MM.1S (cell line): ENCODE results near the gene STX7.

Source experiments
- DNase-seq: peaks from one replicate; pipeline ENCODE4 v3.0.0-alpha.2; 2015
- H2AFZ ChIP-seq: fragments of 300-600 bp; sonication (generic); 2 replicates; pipeline ENCODE4 v1.6.0; 2016; ENCODE audit warnings: antibody characterized with exemption, low read length
- H3F3A ChIP-seq: fragments of 300-600 bp; sonication (generic); 2 replicates; pipeline ENCODE4 v1.6.1; 2016; ENCODE audit warnings: mild to moderate bottlenecking, antibody characterized with exemption, low read length, moderate library complexity, mixed read lengths; ENCODE audit not compliant: insufficient read depth
- H3K27ac ChIP-seq: fragments of 300-600 bp; sonication (generic); 2 replicates; pipeline ENCODE4 v1.5.1; 2016; ENCODE audit warnings: mild to moderate bottlenecking, low read length
- H3K27me3 ChIP-seq: fragments of 300-600 bp; sonication (generic); replicated peaks from 2 replicates; pipeline ENCODE4 v1.6.0; 2016; ENCODE audit warnings: low read length; ENCODE audit not compliant: insufficient read depth
- H3K36me3 ChIP-seq: fragments of 300-600 bp; sonication (generic); replicated peaks from 2 replicates; pipeline ENCODE4 v1.6.1; 2016; ENCODE audit warnings: mild to moderate bottlenecking, low read length, mixed read lengths; ENCODE audit not compliant: insufficient read depth
- H3K4me1 ChIP-seq: fragments of 300-600 bp; sonication (generic); 2 replicates; pipeline ENCODE4 v1.6.1; 2016; ENCODE audit warnings: low read length, mixed read lengths
- H3K4me2 ChIP-seq: fragments of 300-600 bp; sonication (generic); 2 replicates; pipeline ENCODE4 v1.6.0; 2016; ENCODE audit warnings: low read depth, low read length
- H3K4me3 ChIP-seq: fragments of 300-600 bp; sonication (generic); 2 replicates; pipeline ENCODE4 v1.5.1; 2016; ENCODE audit warnings: low read length, mixed read lengths
- H3K79me2 ChIP-seq: fragments of 300-600 bp; sonication (generic); 2 replicates; pipeline ENCODE4 v1.6.1; 2016; ENCODE audit warnings: mixed run types, low read length, mixed read lengths
- H3K9ac ChIP-seq: fragments of 300-600 bp; sonication (generic); 2 replicates; pipeline ENCODE4 v1.6.1; 2016; ENCODE audit warnings: low read length, mixed read lengths
- H3K9me2 ChIP-seq: fragments of 300-600 bp; sonication (generic); replicated peaks from 2 replicates; pipeline ENCODE4 v1.6.1; 2016; ENCODE audit warnings: mild to moderate bottlenecking, low read length, mixed read lengths; ENCODE audit not compliant: insufficient read depth
- H3K9me3 ChIP-seq: fragments of 300-600 bp; sonication (generic); replicated peaks from 2 replicates; pipeline ENCODE4 v1.6.1; 2016; ENCODE audit warnings: mild to moderate bottlenecking, low read length, mixed read lengths; ENCODE audit not compliant: insufficient read depth
- H4K20me1 ChIP-seq: fragments of 300-600 bp; sonication (generic); 2 replicates; pipeline ENCODE4 v1.6.1; 2016; ENCODE audit warnings: mild to moderate bottlenecking, low read length, moderate library complexity, mixed read lengths; ENCODE audit not compliant: insufficient read depth
- EZH2 ChIP-seq: fragments of 300-600 bp; sonication (generic); optimal IDR thresholded peaks from 2 replicates; pipeline ENCODE3; 2017; ENCODE audit warnings: low read depth, mild to moderate bottlenecking, antibody characterized with exemption, low read length, mixed read lengths
- EZH2phosphoT487 ChIP-seq: fragments of 300-600 bp; sonication (generic); IDR thresholded peaks from 2 replicates; pipeline ENCODE4 v1.6.1; 2018; ENCODE audit warnings: antibody characterized with exemption, low read length
- TF ChIP-seq, protein P1 (sequence below): fragments of 300-600 bp; sonication (generic); IDR thresholded peaks from 2 replicates; pipeline ENCODE4 v1.5.1; 2016; ENCODE audit warnings: antibody characterized with exemption, low read length, mixed read lengths

The STX7 gene

DNA sequence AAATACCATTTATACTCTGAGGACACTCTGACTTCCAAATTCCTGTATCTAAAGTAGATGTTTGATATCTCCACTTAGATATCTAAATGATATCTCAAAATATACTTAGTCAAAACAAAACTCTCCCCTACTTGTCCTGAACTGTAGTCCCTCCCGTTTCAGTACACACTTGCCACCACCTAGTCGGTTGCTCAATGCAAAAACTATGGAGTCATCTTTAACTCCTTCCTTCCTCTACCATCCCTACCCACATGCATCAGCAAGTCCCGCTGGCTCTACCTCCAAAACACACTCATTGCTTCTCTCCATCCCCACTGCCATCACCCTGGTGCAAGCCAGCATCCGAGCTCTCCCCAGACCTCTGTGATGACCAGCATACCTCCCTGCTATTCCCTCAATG lies 13.2 kb downstream of the STX7 start:
- Histone ChIP-seq H2AFZ (no peak overlapping the region), H3K9me3 (no peaks in the 10 kb centered on the region), H3K27ac (no peak overlapping the region), H3K4me2 (no peak overlapping the region), H3K9ac (no peak overlapping the region), H4K20me1 (peaks cover 5% of the 10 kb centered on the region; the same call in 1 of the 2 replicates), H3K36me3 (0 out of 2 replicates have a peak, but pooled peaks cover 3% of the 10 kb centered on the region), H3K4me1 (peaks cover 43% of the 10 kb centered on the region), H3K79me2 (peaks cover 88% of the 10 kb centered on the region), H3F3A (0 out of 2 replicates have a peak, but pooled peaks cover 4% of the 10 kb centered on the region), H3K9me2 (no peaks in the 10 kb centered on the region), H3K4me3 (no peak overlapping the region), H3K27me3 (no peaks in the 10 kb centered on the region)
- TF ChIP-seq, protein P1, sequence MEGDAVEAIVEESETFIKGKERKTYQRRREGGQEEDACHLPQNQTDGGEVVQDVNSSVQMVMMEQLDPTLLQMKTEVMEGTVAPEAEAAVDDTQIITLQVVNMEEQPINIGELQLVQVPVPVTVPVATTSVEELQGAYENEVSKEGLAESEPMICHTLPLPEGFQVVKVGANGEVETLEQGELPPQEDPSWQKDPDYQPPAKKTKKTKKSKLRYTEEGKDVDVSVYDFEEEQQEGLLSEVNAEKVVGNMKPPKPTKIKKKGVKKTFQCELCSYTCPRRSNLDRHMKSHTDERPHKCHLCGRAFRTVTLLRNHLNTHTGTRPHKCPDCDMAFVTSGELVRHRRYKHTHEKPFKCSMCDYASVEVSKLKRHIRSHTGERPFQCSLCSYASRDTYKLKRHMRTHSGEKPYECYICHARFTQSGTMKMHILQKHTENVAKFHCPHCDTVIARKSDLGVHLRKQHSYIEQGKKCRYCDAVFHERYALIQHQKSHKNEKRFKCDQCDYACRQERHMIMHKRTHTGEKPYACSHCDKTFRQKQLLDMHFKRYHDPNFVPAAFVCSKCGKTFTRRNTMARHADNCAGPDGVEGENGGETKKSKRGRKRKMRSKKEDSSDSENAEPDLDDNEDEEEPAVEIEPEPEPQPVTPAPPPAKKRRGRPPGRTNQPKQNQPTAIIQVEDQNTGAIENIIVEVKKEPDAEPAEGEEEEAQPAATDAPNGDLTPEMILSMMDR: no peak
- TF ChIP-seq EZH2 (no peak), EZH2phosphoT487 (no peak)
- no peak for DNase-seq

DNA sequence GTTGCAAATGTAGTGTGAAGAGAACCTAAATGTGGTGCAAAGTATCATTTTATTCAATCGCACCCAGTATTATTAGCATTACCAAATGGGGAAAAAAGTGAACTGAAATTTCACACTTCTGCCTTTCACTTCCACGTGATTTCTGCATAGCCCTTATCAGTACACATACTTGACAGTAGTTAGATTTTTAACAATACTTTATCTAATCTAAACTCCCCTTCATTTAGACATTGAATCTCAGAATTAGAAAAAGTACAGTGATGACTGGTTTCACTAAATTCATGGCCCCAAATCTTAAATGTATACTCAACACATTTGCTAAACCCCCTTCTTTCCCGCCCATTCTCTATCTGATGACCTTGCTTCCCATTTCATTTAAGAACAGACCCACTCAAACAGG lies 14.3 kb downstream of the STX7 start:
- Histone ChIP-seq H3K4me3 (no peak overlapping the region), H3K9me3 (no peaks in the 10 kb centered on the region), H3K27ac (no peak overlapping the region), H3F3A (0 out of 2 replicates have a peak, but pooled peaks cover 4% of the 10 kb centered on the region), H4K20me1 (no peaks in the 10 kb centered on the region), H3K9ac (no peak overlapping the region), H2AFZ (no peak overlapping the region), H3K36me3 (peaks cover 3% of the 10 kb centered on the region; the same call in 1 of the 2 replicates), H3K9me2 (no peaks in the 10 kb centered on the region), H3K27me3 (no peaks in the 10 kb centered on the region), H3K4me2 (peak overlapping the region; percentile 25; the same call in 1 of the 2 replicates), H3K4me1 (peaks cover 48% of the 10 kb centered on the region), H3K79me2 (peaks cover 88% of the 10 kb centered on the region)
- TF ChIP-seq EZH2phosphoT487 (no peak), EZH2 (no peak)
- TF ChIP-seq, protein P1: no peak
- no peak for DNase-seq

DNA sequence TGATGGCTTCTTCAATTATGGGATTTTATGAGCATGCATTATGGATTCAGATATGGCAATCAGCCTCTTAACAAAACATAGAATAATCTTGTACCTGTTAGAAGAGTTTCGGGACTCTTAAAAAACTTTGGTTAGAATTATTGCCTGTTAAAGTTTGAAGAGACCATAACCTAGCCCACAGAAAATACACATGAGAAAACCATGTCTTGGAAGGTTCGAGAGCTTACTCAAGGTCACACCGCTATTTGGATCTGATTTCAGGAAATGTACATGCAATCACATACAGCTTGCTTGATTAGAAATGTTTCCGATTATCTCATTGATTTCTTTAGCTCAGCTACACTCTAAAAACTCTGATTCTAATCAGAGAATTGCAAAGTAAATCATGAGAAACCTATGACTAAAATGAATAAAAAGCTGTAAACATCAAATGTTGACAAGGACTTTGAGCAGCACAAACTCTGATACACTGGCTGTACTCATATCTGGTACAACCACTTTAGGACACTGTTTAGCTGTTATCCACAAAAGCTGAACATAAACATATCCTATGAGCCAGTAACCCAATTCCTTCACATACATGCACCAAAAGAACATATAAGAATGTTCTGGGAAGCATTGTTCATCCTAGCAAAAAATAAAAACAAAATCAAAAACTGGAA lies 16.3 kb downstream of the STX7 start:
- DNase-seq: no peak
- no peaks in the 10 kb centered on the region; the same call in 1 of the 2 replicates for H4K20me1 ChIP-seq
- TF ChIP-seq, protein P1: no peak
- no peak for TF ChIP-seq EZH2
- no peak for TF ChIP-seq EZH2phosphoT487
- 0 out of 2 replicates have a peak, but pooled peaks cover 4% of the 10 kb centered on the region for H3F3A ChIP-seq
- H2AFZ ChIP-seq: no peak overlapping the region
- H3K4me2 ChIP-seq: peak overlapping the region; percentile 63
- H3K9ac ChIP-seq: no peak overlapping the region
- peaks cover 3% of the 10 kb centered on the region; the same call in 1 of the 2 replicates for H3K36me3 ChIP-seq
- H3K9me2 ChIP-seq: no peaks in the 10 kb centered on the region
- no peaks in the 10 kb centered on the region for H3K27me3 ChIP-seq
- H3K27ac ChIP-seq: peak overlapping the region; percentile 58; the same call in 1 of the 2 replicates
- peaks cover 48% of the 10 kb centered on the region for H3K4me1 ChIP-seq
- H3K9me3 ChIP-seq: no peaks in the 10 kb centered on the region
- H3K4me3 ChIP-seq: peak overlapping the region; percentile 21; the same call in 1 of the 2 replicates
- peaks cover 93% of the 10 kb centered on the region for H3K79me2 ChIP-seq
